GM21737 (cell line): ENCODE measurements around the gene CACNG8.

Experiments
- ATAC-seq: cut with Tn5 transposase; IDR thresholded peaks from one replicate; pipeline ENCODE4 v1.9.1; 2021; ENCODE audit warnings: mild to moderate bottlenecking, moderate library complexity; ENCODE audit not compliant: unreplicated experiment

CACNG8 gene

DNA sequence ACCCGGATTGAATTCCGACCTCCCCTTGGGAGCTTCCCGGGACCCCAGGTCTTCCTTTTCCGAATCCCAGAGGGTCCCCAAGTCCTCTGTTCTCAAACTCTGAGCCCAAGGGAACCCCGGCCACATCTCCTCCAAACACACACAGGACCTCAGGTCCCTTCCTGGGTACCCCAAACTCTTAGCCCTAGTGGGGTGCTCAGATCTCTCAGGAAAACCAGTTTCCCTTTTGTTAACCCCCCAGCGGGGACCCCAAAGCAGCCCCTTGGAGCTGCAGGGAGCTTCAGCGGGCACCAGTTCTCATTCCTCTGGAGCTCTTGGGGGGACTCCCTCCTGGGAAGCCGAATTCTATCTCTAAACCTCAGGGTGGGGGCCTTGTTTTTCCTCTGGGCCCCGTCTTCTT lies 29.5 kb downstream of the CACNG8 start:
- no peak for ATAC-seq

DNA sequence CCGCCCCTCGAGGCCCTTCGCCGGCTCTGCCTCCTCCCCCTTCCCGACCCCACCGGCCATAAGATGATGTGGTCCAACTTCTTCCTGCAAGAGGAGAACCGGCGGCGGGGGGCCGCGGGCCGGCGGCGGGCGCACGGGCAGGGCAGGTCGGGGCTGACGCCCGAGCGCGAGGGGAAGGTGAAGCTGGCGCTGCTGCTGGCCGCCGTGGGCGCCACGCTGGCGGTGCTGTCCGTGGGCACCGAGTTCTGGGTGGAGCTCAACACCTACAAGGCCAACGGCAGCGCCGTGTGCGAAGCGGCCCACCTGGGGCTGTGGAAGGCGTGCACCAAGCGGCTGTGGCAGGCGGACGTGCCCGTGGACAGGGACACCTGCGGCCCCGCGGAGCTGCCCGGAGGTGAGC lies 30.1 kb downstream of the CACNG8 start:
- no peak for ATAC-seq

DNA sequence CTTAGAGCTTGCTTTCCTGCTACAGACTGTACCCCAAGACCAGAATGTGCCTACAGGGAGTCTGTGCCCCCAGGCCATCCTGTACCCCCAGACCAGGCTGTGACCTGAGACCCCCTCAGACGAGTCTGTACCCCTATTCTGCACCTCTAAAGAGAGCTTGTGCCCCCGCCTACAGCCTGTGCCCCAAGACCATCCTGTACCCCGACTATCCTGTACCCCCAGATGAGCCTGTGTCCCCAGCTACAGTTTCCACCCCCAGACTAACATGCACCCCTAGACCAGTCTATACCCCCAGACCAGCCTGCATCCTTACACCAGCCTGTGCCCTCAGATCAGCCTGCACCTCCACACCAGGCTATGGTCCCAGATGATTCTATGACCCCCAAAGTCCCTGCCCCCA lies 30.7 kb downstream of the CACNG8 start:
- no peak for ATAC-seq

DNA sequence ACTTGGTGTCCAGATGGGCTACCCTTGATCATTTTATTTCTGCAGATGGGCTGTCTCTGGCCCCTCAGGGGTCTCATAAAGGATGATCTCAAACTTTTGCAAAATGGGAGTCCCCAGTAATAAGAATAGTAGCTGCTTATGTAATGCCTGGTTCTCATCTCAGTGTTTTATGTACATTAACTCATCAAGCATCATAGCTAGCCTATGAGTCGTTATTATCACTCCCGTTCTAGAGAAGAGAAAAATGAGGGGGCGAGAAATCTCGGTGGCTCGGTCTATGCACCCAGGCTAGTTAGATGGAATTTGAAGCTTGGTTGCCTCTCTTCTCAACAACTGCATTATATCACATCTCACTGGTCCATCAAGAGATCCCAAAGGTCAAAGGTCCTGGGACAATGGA lies 32.1 kb downstream of the CACNG8 start:
- ATAC-seq: no peak

DNA sequence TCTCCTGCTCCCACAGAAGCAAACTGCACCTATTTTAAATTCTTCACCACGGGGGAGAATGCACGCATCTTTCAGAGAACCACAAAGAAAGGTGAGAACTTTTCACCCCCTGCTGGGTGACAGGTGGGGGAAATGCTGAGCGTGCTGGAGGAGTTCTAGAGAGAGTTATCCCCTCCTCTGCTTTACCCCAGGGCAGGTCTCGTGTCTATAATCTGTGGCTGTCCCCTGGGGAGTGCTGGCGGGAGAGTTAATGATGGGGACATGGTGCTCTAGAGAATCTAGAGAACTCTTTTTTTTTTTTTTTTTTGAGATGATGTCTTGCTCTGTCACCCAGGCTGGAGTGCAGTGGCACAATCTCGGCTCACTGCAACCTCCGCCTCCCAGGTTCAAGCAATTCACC lies 35.5 kb downstream of the CACNG8 start:
- no peak for ATAC-seq

DNA sequence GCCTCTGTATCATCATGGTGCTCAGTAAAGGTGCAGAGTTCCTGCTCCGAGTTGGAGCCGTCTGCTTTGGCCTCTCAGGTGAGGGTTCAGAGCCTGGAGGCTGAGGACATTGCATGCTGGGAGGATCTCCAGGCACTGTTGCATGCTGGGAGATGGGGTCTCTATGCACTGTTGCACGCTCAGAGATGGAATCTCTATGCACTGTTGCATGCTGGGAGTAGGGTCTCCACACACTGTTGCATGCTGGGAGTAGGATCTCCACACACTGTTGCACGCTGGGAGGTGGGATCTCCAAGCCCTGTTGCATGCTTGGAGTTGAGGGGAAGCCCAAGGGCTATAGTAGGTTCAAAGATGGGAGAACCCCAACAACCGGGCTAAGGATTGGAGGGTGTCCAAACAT lies 37.0 kb downstream of the CACNG8 start:
- ATAC-seq: no peak

DNA sequence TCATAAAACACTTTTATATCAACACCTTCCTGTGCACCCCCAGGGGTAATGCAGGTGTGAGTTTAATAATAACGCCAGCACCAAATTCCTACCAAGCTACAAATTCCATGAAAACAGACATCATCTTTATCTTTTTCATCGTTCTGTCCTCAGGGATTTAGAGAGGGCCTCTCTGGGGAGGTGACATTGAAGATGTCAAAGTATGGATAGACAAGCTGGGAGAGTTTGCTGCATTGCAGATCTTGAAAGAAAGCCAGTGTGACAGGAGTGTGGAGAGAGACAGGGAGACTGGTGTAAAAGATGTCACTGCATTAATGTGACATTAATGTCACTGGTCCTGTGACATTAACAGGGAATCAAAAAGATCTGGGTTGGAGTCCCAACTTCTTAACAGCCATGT lies 38.8 kb downstream of the CACNG8 start:
- no peak for ATAC-seq

DNA sequence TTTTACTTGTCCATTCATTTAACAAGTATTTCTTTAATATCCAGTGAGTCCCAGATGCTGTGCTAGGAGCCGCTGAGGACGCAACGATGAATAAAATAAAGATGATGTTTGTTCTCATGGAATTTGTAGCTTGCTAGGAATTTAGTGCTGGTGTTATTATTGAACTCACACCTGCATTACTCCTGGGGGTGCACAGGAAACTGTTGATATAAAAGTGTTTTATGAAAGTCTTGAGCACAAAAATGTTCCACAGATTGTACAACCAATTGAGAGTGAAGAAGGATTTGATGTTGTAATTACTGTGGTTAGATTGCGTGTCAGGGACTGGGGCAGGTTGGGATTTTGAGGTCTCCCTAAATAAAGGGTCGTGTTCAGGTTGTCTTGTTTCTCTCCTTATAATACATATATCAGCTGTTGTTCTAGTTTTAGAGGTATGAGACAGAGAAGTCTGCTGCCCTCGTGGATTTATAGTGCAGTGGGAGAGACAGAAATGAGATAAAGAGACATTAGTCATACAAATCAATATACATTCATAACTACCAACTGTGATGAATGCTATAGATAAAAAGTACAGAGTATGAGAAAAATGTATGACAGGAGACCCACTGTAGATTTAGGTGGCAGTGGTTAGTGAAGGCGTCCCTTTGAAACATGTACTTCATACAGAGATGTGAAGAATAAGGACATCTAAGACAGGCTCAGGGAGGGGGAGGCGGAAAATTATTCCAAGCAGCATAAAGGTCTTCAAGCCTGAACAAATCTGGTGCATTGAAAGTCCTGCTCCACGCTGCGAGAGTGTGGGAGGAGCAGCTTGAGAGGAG lies 40.0 kb downstream of the CACNG8 start:
- ATAC-seq: no peak

DNA sequence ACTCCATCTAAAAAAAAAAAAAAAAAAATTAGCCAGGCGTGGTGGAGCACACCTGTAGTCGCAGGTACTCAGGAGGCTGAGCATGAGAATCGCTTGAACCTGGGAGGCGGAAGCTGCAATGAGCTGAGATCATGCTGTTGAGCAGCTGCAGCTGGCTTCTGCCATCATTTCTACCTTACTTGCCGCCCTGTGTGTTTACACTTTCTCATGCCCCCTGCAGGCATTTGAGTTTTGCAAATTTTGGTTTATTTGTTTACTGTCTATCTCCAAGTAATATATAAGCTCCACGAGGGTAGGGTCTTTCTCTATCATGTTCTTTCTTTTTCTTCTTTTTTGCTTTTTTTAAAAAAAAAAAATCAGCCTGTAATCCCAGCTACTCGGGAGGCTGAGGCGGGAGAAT lies 46.7 kb downstream of the CACNG8 start:
- no peak for ATAC-seq

DNA sequence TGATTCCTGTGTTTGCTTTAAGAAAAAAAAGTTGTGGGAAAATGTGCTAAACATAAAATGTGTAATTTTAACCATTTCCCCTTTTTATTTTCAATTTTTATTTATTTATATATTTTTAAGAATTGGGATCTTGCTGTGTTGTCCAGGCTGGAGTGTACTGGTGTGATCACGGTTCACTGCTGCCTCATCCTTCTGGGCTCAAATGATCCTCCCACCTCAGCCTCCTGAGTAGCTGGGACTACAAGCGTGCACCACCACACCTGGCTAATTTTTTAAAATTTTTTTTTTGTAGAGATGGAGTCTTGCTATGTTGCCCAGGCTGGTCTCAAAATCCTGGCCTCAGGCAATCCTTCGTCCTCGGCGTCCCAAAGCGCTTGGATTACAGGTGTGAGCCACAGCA lies 47.7 kb downstream of the CACNG8 start:
- ATAC-seq: no peak

DNA sequence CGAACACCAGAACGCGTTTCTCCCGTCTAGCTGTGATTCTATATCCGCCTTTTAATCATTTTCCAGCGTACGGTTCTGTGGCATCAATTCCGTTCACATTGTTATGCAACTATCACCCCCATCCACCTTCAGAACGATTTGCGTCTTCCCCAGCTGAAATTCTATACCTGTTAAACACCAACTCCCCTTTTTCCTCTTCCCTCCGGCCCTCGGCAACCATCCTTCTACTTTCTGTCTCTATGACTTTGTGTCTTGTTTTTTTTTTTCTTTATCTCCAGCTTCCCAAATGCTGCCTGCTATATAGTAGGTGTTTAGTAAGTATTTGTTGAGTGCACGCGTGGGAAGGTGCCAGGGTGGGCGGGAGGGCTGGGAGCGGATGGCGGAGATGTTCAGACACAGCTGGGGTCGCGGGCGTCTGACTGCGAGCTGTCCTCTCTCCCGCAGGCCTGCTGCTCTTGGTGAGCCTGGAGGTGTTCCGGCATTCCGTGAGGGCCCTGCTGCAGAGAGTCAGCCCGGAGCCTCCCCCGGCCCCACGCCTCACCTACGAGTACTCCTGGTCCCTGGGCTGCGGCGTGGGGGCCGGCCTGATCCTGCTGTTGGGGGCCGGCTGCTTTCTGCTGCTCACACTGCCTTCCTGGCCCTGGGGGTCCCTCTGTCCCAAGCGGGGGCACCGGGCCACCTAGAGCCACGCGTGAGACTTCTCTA lies 48.9 kb downstream of the CACNG8 start:
- no peak for ATAC-seq

DNA sequence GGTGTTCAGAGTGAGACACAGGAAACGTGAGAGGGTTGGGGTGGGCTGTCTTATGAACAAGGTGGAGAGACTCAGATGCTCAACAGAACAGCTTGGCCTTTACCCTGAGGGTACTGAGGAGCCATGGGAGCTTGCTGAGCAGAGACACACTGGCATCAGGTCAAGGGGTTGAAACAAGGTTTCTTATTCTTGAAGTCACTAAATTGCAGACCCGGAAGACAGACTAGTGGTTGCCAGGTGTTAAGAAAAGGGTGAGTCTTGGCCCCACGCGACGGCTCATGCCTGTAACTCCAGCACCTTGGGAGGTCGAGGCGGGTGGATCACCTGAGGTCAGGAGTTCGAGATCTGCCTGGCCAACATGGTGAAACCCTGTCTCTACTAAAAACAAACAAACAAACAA lies 51.1 kb downstream of the CACNG8 start:
- ATAC-seq: no peak

DNA sequence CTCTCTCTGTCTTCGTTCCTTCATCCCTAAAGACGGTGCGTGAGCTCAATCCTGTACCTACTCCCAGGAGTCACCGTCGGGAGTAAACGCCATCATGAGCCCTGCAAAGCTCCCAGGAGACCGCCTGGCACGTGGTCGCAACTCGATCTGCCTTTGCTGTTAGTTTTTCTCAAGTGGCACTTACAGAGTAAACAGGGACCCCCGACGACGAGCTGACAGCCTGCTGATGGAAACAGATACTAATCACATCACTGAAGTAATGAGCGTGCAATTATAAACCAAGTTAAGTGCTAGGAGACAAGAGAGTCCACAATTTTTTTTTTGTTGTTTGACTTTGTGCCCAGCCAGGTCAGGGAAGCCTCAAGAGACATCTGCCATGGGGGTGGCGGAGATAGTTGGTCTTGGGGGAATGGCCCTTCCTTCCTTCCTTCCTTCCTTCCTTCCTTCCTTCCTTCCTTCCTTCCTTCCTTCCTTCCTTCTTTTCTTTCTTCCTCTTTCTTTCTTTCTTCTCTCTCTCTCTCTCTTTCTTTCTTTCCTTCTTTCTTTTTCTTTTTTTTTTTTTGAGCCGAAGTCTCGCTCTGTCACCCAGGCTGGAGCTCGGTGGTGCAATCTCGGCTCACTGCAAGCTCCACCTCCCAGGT lies 52.3 kb downstream of the CACNG8 start:
- no peak for ATAC-seq

DNA sequence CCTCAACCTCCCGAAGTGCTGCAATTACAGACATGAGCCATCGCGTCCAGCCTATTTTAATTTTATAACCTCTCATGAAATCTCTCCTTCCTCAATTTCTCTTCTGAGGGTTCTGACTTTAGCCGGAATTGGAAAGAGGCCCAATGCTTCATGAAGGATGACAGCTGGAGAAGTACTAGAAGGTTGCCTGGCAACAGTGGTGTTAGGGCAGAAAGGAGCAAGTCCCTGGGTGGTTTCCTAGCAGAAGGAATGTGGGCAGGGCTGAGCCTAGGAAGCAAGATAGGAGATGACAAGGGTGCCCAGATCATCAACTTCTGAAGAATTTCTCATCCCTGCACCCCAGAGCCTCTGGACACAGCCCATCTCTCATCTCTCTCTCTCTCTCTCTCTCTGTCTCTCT lies 54.5 kb downstream of the CACNG8 start:
- no peak for ATAC-seq

DNA sequence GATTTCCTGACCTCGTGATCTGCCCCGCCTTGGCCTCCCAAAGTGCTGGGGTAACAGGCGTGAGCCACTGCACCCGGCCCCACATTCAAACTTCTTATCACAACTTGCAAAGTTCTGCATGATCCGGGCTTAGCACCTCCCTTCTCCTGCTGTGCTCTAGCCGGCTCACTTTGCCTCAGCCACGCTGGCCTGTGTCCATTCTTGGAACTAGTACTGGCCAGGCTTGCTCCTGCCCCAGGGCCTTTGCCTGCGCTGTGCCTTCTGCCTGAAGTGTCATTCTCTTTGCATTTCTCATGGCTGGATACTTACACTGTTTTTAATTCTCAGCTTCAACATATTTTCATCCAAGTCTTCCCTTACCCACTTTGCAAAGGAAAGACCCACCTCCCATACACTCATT lies 58.6 kb downstream of the CACNG8 start:
- ATAC-seq: no peak

DNA sequence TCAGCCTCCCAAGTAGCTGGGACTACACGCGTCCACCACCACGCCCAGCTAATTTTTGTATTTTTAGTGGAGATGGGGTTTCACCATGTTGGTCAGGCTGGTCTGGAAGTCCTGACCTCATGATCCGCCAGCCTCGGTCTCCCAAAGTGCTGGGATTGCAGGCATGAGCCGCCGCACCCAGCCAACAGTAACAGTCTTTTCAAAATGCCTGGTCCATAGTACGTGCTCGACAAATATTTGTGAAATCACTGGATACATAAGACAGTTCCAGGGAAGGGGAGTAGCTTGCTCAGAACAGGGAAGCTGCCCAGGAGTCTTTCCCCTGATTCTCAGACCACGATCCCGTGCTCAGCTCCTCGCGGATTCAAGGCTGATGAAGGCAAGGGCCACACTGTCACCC lies 59.2 kb downstream of the CACNG8 start:
- ATAC-seq: no peak

DNA sequence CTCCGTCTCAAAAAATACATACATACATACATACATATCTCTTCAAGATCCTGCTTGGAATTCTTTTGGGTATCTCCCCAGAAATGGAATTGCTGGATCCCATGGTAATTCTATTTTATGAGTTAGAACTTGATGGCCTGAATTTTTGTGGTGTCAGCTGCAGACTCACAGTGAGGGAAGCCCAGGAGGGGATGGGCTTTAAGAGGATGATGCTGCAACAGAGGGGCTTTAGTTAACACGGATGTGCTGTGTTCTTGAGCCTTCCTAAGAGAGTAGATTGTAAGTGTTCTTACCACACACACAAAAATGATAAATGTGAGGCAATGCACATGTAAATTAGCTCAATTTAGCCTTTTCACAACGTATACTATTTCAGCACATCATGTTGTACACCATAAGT lies 60.5 kb downstream of the CACNG8 start:
- no peak for ATAC-seq

DNA sequence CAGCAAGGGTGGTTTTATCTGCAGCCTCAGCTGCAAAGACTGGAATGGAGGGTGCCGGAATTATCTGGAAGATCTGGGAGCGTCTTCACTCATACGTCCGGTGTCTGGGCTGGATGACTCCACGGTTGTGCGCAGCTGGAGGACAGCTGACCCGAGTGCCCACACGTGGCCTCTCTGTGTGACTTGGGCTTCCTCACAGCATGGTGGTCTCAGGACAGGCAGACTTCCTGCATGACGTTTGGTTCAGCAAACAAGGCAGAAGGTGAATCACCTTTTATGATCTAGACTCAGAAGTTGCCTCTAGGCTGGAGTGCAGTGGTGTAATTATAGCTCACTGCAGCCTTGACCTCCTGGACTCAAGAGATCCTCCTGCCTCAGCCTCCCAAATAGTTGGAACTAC lies 61.9 kb downstream of the CACNG8 start:
- no peak for ATAC-seq

DNA sequence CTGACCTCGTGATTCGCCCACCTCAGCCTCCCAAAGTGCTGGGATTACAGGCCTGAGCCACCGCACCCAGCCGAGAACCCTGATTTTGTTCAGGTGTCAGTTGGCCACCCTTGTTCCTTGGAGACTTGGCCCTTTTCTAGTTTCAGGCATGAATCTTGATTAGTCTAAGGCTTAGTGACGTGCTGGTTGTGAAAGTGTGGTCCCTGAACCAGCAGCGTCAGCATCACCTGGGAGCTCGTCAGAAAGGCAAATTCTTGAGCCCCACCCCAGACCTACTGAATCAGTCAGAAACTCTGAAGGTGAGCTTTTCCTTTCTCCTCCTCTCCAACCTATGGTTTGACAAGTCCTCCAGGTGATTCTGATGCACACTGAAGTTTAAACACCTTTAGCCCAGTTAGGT lies 63.9 kb downstream of the CACNG8 start:
- no peak for ATAC-seq

DNA sequence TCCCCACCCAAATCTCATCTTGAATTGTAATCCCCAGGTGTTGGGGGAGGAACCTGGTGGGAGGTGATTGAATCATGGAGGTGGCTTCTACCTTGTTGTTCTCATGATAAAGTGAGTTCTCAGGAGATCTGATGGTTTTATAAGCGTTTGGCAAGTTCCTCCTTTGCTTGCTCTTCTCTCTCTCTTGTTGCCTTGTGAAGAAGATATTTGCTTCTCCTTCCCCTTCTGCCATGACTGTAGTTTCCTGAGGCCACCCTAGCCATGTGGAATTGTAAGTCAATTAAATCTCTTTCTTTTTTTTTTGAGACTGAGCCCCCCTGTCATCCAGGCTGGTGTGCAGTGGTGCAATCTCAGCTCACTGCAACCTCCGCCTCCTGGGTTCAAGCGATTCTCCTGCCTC lies 66.6 kb downstream of the CACNG8 start:
- ATAC-seq: no peak

DNA sequence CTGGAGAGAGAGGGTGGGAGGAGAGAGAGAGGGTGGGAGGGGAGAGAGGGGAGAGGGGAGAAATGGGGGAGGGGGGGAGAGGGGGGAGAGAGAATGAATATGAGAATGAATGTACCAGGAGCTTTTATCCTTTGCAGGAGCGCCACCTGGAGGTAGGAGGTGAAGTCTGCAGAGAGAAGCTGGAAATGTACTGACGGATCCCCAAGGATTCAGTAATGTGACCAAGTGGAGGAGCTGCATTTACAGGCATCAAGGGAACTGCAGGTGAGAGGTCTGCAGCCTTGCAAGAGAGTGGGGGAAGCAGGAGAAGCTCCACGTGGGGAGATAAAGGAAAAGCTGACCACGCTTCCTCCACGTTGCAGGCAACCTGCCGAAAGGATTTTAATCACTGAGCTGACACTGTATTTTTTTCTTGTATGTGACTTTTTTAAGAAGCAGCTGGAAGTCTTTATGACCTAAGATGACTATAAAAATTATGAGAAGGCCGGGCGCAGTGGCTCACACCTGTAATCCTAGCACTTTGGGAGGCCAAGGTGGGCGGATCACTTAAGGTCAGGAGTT lies 67.3 kb downstream of the CACNG8 start:
- no peak for ATAC-seq
